GM20000 (cell line): ENCODE data around the gene CDH2.

Experiments
- DNase-seq: peaks from one replicate; pipeline ENCODE4 v3.0.0; 2012; ENCODE audit warnings: low spot score
- CTCF ChIP-seq: IDR thresholded peaks from 2 replicates; pipeline ENCODE4 v1.5.1; 2012; ENCODE audit warnings: mild to moderate bottlenecking, control low read depth; ENCODE audit errors: extremely low read depth, missing control alignments

The CDH2 gene

GRCh38 chr18:28088477-28088876, 88.5 kb downstream of the CDH2 start:
- DNase-seq, result no peak
- TF ChIP-seq CTCF, result no peak

GRCh38 chr18:28086670-28087552, 90.0 kb downstream of the CDH2 start:
- no peak for TF ChIP-seq CTCF
- DNase-seq, result no peak

DNA sequence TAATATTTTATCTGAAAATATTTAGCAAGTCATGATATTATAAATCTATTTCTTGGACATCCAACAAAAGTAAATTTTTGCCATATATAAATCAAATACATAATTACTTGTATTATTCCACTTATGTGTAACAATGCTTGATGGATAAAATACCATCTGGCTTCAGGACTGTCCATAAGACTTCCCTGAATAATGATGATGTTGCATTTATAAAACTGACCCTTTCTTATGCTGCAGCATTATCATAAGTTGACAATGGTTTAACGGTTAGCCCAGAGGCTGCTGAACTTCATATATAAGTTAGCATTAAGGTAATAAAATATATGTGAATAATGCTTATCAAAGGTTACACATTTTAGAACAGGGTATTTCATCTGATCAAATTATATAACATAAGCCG, 95.4 kb downstream of the CDH2 start:
- no peak for TF ChIP-seq CTCF
- DNase-seq, result no peak

GRCh38 chr18:28080876-28081300, 96.0 kb downstream of the CDH2 start:
- TF ChIP-seq CTCF, result no peak
- DNase-seq, result no peak

DNA sequence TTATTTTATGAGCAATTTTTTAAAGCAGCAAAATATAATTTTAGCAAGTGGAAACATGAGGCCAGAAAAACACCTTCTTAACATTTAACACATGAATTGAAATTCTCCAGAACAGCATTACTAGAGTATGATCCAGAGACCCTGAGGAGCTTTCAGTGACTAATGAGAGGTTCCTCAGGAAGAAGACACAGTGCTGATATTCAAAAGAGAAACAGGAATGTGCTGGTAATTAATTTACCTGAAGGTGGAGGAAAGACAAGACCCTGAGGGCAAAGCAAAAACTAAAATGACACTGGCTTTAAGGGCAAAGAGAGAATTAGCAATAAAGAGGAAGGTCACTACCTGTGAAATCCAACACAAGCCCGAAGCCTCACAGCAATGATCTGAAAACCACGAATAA, 97.0 kb downstream of the CDH2 start:
- TF ChIP-seq CTCF, result no peak
- no peak for DNase-seq

GRCh38 chr18:28078849-28079248, 98.1 kb downstream of the CDH2 start:
- no peak for TF ChIP-seq CTCF
- no peak for DNase-seq

DNA sequence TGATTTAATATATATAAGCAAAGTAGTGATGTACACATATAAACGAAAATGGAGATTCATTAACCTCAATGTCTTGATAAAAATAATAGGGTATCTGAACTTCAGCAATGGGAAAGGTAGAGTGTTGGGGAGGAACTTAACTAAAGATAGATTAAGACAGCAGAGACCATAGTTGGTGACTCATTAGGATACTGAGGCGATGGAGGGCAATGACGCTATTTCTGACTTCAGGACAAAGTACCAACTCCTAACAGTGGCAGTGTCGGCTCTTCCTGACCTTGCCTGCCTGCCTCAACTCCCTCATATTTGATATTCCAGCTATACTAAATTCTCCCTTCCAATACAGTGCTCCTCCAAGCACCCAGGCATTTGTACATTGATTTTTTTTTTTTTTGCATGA, 98.6 kb downstream of the CDH2 start:
- TF ChIP-seq CTCF, result no peak
- DNase-seq, result no peak
